OCI-LY1 (cell line): ENCODE results near the gene KLHL29.

Experiments used
- CTCF ChIP-seq: fragments of 200-600 bp; sonication (generic), shearing (Covaris generic); IDR thresholded peaks from 2 replicates; pipeline ENCODE4 v1.5.1; 2017; ENCODE audit warnings: mild to moderate bottlenecking, antibody characterized with exemption, low read length, moderate library complexity, mixed read lengths
- EZH2 ChIP-seq: fragments of 200-600 bp; sonication (generic), shearing (Covaris generic); IDR thresholded peaks from 2 replicates; pipeline ENCODE4 v1.8.0; 2017; ENCODE audit warnings: borderline replicate concordance, mixed run types, mild to moderate bottlenecking, antibody characterized with exemption, low read length, moderate library complexity, mixed read lengths

GRCh38 chr2:23453836-23454460 is 69.0 kb downstream of the KLHL29 start:
- TF ChIP-seq CTCF (no peak), EZH2 (no peak)
